GM10248 (cell line): ENCODE results near the gene CHCHD6.

Experiments
- CTCF ChIA-PET: fragments of 300-600 bp; sonication (Branson Sonifier 250); formaldehyde crosslinking; extraction: SDS; loops from one replicate; lab custom pipeline; 2021; ENCODE audit warnings: antibody characterized with exemption; lab: Yijun Ruan, JAX
- POLR2A ChIA-PET: fragments of 350-650 bp; sonication (Branson Sonifier 250); formaldehyde crosslinking; extraction: SDS; loops from one replicate; lab custom pipeline; 2020; ENCODE audit warnings: antibody characterized with exemption; lab: Yijun Ruan, JAX
- DNase-seq: peaks from one replicate; pipeline ENCODE4 v3.0.0; 2012; ENCODE audit errors: extremely low spot score
- TF ChIP-seq, protein P1 (sequence below): IDR thresholded peaks from 2 replicates; pipeline ENCODE4 v1.5.1; 2012; ENCODE audit warnings: mild to moderate bottlenecking, low read depth; ENCODE audit errors: extremely low read depth, missing control alignments, control extremely low read depth

CHCHD6 gene

DNA sequence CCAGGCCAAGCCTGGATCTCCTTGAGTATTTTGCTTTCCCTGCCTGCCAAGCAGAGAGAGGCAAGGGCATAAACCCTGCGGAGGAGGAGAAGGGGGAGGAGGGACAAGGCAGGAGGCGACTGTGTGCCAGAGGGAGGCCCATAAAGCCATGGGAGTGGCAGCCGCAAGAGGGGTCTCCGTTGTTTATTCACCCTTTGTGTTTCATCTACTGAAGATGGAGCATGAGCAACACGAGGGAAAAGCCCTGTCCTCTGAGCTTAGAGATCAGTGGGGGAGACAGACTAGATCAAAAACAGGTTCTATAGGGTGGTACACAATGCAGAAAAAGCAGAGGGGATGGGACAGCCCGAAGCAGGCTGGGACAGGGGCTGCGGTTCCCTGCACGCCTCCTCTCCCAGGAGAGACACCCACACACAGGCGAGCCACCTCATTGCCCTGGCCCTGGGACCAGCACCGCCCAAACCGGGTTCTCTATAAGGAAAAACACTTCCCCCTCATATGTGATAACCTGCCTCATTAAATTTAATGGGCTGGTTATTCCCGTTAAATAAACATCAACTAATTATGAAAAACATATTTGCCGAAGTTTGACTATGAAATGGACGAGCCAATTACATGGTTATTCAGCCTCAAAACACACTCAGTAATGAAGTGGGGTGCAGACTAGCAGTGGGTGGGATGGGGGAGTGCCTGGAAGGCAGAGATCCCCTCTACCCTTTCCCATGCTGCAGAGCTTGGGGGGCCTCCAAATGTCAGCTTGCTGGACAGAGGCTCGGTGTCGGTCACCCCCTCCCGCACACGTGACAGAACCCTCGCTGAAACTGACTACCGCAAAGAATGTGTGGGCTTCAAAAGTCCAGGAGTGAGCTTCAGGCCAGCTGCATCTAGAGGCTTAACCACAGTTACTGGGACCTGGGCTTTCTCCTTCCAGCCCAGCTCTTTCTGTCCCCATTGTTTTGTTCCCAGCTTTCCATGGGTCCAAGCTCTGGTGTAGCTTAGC, 264.7 kb downstream of the CHCHD6 start:
- ChIA-PET POLR2A (no interaction called here), CTCF (interaction anchor here (7.2 kb wide), 1 partner anchor 14 kb away, joined by 29 read pairs; the partner anchor contains the start of gene PLXNA1)
- DNase-seq, result no peak
- TF ChIP-seq, protein P1, sequence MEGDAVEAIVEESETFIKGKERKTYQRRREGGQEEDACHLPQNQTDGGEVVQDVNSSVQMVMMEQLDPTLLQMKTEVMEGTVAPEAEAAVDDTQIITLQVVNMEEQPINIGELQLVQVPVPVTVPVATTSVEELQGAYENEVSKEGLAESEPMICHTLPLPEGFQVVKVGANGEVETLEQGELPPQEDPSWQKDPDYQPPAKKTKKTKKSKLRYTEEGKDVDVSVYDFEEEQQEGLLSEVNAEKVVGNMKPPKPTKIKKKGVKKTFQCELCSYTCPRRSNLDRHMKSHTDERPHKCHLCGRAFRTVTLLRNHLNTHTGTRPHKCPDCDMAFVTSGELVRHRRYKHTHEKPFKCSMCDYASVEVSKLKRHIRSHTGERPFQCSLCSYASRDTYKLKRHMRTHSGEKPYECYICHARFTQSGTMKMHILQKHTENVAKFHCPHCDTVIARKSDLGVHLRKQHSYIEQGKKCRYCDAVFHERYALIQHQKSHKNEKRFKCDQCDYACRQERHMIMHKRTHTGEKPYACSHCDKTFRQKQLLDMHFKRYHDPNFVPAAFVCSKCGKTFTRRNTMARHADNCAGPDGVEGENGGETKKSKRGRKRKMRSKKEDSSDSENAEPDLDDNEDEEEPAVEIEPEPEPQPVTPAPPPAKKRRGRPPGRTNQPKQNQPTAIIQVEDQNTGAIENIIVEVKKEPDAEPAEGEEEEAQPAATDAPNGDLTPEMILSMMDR, result no peak

DNA sequence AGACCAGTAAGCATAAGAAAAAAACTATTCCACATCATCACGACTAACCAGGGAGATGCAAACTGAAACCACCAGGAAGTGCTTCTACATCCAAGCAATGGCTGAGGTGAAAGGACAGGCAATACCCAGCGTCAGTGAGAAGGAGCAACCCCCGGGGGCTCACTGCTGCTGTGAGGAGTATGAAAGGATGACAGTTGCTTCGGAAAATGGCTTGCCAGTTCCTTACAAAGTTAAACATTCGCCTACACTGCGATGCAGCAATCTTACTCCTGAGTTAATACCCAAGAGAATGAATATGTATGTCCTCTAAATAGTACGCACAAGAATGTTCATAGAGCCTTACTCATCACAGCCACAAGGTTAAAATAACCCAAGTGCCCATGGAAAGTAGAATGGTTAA, 265.5 kb downstream of the CHCHD6 start:
- POLR2A ChIA-PET, result no interaction called here
- CTCF ChIA-PET, result interaction anchor here (1.0 to 7.2 kb wide), 3 partner anchors 8 to 48 kb away, joined by 3 to 29 read pairs (median 3); partner anchors contain the start of gene PLXNA1

DNA sequence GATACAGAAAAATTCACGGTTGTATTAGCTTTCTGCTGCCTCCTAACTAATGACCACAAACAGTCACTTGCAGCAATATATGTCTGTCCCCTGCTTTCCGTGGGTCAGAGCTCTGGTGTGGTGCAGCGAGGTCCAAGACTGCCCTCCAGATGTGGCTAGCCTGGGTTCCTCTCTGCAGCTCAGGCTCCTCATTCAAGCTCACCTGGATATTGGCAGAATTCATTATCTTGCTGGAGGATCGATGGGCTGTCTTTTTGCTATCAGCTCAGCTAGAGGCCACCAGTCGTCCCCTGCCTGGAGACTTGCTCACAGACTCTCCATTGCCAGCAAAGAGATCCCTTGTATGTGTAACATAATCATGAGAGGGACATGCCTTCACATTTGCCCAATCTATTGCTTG, 266.1 kb downstream of the CHCHD6 start:
- TF ChIP-seq, protein P1, result no peak
- CTCF ChIA-PET, result interaction anchor here (0.6 to 7.2 kb wide), 4 partner anchors 9 to 48 kb away, joined by 3 to 29 read pairs (median 3); partner anchors contain the start of gene PLXNA1
- POLR2A ChIA-PET, result no interaction called here
- DNase-seq, result no peak

More for the DNA sequence above, 265.5 kb downstream of the CHCHD6 start:
- no peak for DNase-seq
- TF ChIP-seq, protein P1, result no peak

GRCh38 chr3:126970921-126971320, 266.9 kb downstream of the CHCHD6 start:
- POLR2A ChIA-PET, result no interaction called here

GRCh38 chr3:126971891-126972351, 267.9 kb downstream of the CHCHD6 start:
- TF ChIP-seq, protein P1, result no peak
- ChIA-PET POLR2A (no interaction called here), CTCF (interaction anchor here (1.2 to 7.2 kb wide), 5 partner anchors 9 to 484 kb away, joined by 4 to 29 read pairs (median 7); partner anchors contain the start of gene PLXNA1)
- DNase-seq, result no peak

More at GRCh38 chr3:126970921-126971320, 266.9 kb downstream of the CHCHD6 start:
- no peak for DNase-seq
- CTCF ChIA-PET, result interaction anchor here (0.6 to 7.2 kb wide), 6 partner anchors 8 to 219 kb away, joined by 3 to 29 read pairs (median 4); partner anchors contain the start of gene PLXNA1
- TF ChIP-seq, protein P1, result no peak

DNA sequence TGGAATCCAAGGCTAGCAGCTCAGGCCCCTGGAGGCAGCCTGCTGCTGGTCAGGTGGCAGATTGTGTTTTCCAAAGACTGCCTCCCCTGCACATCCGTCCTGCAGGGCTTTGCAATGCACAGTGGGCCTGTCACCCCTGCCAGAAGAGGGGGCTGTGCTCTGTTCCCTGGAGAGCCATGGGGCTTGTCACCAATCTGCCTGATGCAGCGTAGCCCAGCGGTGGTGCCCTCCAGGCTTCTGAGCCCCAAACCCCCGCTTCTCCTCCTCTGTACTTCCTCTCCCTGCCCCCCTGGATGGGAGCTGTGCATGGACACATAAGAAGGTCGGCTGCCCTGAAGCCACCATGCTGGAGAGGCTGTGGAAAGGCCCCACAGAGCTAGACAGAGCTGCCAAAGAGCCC, 268.8 kb downstream of the CHCHD6 start:
- no peak for DNase-seq
- POLR2A ChIA-PET, result no interaction called here
- TF ChIP-seq, protein P1, result no peak
- CTCF ChIA-PET, result interaction anchor here (1.1 to 7.2 kb wide), 5 partner anchors 8 to 483 kb away, joined by 4 to 29 read pairs (median 7); partner anchors contain the start of gene PLXNA1
